HuH-7.5 (cell line): ENCODE measurements around the gene BMP2K.

Experiments
- DNase-seq: peaks from one replicate; pipeline ENCODE4 v3.0.0; 2011; ENCODE audit warnings: low spot score

BMP2K gene

GRCh38 chr4:78764498-78764961 is 11.6 kb upstream of the BMP2K start:
- DNase-seq: no peak

DNA sequence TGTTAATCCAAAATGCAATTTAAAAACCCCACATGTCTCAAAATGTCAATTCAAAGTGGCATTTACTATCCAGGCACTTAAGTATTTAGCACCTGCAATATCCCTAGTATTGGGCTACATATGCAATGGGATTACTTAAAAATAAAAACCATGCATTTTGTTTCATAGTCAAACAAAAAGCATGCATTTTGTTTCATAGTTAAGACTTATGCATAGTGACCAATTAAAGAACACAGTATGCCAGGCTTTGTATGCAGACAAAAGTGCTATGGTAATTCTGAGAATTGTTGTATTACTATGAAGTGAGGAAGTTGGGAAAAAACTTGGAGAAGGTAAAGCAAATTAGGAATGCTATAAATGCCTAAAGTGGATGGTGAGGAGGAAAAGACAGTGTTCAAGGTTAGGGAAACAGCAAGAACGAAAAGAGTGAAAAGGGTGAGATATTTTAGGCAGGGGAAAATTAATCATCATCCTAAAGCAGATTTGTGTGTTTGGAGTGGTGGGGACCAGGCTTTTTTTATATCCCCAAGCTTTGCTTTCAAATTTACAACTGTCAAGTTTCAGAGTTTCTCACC is 10.6 kb upstream of the BMP2K start:
- DNase-seq: no peak

DNA sequence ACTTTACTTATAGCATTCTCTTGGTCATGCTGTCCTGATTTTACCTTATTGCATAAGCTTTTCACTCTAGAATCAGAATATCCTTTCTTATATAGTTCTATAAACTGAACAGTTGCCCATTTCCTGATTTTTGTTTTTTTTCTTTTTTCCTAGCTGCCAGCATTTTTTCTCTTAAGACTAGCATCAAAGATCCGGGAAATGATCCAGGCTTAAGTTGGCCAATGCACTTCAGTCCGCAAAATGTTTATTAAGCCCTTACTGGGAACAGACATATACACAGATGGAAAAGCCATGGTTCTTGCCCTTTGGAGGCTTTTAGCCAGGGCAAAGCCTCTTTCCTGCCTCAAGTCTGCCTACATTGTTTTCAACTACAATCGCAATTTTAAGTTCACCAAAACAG is 10.1 kb upstream of the BMP2K start:
- no peak for DNase-seq

GRCh38 chr4:78766650-78767049 is 9.5 kb upstream of the BMP2K start:
- DNase-seq: no peak

DNA sequence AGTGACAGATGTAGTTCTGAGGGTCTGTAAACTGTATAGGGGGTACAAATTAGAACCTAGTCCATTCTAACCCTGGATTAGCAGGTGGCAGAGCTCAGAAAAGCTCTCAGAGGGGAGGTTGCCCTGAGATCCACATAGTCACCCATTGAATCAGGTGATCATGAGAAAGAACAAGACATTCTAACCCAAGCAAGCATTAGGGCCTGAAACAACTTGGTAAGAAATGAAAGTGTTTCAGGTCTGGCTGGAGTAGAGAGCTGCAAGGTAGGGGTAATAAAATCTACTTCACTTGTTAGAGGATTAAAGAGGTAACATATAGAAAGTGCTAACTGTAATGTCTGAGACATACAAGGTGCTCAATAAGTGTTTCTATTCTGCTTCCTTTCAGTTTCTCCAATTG is 8.8 kb upstream of the BMP2K start:
- no peak for DNase-seq

GRCh38 chr4:78768452-78769180 is 7.5 kb upstream of the BMP2K start:
- DNase-seq: no peak

GRCh38 chr4:78770091-78770642 is 6.0 kb upstream of the BMP2K start:
- DNase-seq: no peak

- no peak for DNase-seq
Measured at GRCh38 chr4:78772526-78773091, 3.5 kb upstream of the BMP2K start.

- DNase-seq: no peak
Measured at GRCh38 chr4:78774417-78774816, 1.7 kb upstream of the BMP2K start.

- DNase-seq: peak; percentile 68
Measured at GRCh38 chr4:78775303-78776078, 659 bp upstream of the BMP2K start.

DNA sequence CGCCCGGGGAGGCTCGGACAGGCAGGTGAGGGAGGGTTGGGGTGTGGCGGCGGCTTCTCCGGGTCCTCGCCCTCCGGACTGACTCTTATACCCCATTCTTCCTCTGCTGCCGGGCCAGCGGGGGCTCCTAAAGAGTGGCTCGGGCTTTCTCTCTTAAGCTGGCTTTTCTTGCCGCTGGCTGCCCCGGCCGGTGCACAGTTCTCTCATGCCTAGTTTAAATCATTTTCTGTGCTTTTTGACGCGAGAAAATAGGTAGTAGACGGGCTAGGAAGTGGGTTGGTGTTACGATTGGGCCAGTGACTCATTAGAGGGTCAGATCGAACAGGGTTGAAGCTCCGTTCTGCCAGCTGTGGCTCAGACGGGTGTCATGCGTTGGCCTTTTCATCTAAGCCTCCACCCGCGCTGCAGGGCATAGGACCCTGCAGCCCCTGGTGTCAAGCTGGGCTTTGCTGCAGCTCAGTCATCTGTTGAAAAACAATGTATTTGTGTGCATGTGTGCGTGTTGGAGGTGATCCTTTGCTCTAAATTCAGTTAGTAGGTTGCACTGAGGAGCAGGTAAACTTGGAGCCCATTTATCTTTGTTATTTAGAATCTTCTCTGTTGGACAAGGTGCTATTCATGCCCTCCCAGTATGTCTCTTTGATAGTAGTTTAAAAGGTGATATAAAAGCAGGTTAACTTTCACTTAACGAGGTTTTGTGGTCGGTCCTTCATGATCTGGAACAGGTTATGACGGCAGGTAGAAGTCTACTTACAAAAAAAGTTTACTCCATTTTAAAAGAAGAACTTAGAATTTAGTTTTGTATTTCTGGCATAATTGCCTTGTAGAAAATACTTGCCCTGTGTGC is 802 bp downstream of the BMP2K start:
- peak; percentile 32 for DNase-seq

- no peak for DNase-seq
Measured at GRCh38 chr4:78777576-78777940, 1.4 kb downstream of the BMP2K start.

DNA sequence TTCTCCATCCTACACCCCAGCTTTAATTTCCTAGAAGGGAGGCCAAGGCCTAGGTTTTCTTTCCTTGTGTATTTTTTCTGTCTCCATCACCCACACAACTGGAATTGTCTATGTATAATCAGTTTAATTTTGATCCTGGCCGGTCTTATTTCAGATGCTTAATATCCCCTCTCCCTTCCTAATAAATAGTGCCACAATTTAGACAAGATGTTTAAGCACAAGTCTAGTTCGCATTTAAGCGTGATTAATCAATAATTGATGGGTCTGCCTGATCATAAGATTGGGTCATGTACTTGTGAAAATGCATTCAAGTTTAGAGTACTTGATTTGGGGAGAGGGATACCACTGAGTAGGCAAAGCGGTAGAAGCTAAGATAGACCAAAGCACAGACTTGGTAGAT is 2.4 kb downstream of the BMP2K start:
- no peak for DNase-seq

GRCh38 chr4:78779280-78779679 is 3.1 kb downstream of the BMP2K start:
- no peak for DNase-seq

DNA sequence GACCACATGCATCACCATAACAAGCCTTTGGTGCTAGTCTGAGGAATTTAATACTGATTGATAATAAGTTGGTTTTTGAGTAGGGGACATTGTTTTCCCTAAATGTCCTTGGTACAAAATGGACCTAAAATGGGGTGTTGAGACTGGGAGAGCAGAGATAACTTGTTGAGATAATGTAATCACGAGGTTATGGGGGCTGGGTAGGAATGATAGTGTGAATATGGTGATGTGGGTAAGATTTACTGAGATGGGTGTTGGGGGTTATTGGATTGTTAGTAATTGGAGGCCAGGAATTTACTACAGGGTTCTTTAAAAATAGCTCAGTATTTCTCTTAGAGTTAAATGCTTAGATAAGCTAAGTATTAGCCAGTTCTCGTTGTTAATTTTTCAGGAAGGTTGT is 3.9 kb downstream of the BMP2K start:
- DNase-seq: no peak

DNA sequence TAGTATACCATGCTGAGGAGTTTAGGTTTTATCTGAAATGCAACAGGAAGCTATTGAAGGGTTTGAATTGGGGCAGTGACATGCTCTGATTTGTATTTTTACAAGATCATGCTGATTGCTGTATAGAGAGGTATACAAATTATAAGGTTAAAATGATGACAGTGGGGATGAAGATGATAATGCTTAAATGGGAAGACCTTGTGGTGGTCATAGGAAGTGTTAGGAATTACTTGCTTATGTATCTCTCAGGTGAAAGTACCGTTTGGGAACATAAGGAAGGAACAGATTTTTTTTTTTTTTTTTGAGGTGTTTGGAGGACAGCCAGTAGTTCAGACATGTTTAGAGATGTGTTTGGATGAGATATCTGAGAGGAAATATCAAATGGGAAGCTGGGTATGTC is 5.0 kb downstream of the BMP2K start:
- DNase-seq: no peak

- no peak for DNase-seq
Measured at GRCh38 chr4:78781924-78782323, 5.8 kb downstream of the BMP2K start.

DNA sequence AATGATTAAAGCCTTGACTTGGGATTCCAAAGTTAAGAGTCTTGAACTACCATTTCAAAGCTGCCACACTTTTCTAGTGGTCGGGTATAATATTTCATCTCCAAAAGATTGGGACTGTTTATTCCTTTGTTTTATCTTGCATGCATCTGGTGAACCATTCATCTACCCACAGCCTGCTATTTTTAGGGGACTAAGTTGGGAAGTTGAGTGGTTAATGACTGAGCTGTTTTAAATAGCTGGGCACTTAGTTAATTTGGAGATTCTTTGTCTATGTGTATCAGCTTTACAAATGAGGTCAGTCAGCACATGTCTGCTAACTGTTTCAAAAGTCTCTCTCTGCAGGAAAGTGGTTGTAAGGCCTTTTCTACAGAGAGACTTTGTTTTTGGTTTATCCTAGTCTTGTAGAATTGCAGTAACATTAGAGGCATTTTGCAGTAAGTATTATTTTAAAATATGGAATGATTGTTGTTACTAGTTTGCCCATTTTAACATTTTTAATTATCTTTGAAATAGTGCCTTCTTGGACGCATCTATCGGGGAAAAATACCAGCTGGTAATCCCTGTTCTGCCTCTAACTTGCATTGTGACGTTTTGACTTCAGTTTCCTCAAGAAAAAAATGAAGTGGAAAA is 8.2 kb downstream of the BMP2K start:
- DNase-seq: no peak

GRCh38 chr4:78787392-78788006 is 11.3 kb downstream of the BMP2K start:
- DNase-seq: no peak

- DNase-seq: no peak
Measured at GRCh38 chr4:78788007-78788889, 12.1 kb downstream of the BMP2K start.
